GM12878 (cell line): ENCODE measurements around the gene SAMHD1.

Experiments used
- BCL11A ChIP-seq: IDR thresholded peaks from 2 replicates; pipeline ENCODE4 v1.6.1; 2011; ENCODE audit warnings: low read depth, low read length
- CTCF ChIP-seq, 3 experiments: IDR thresholded peaks in 2 of 3; conservative IDR thresholded peaks in 1 of 3; 2 replicates each; pipeline ENCODE4 v1.5.1; 2011; ENCODE audit warnings: low read depth in 3 of 3, low read length in 3 of 3, mild to moderate bottlenecking in 3 of 3, control low read depth in 2 of 3, moderate library complexity in 2 of 3, inconsistent platforms in 1 of 3, mixed read lengths in 1 of 3; ENCODE audit not compliant: control insufficient read depth in 2 of 3, insufficient read depth in 1 of 3; ENCODE audit errors: extremely low read depth in 1 of 3
- EZH2 ChIP-seq: IDR thresholded peaks from 2 replicates; pipeline ENCODE4 v1.6.1; 2012; ENCODE audit warnings: low read depth, mild to moderate bottlenecking, control low read depth, inconsistent platforms, low read length, borderline replicate concordance; ENCODE audit not compliant: control insufficient read depth
- FOS ChIP-seq: IDR thresholded peaks from 3 replicates; pipeline ENCODE4 v1.6.1; 2011; ENCODE audit warnings: borderline replicate concordance; ENCODE audit not compliant: insufficient read length; ENCODE audit errors: extremely low read depth
- FOXM1 ChIP-seq: IDR thresholded peaks from 2 replicates; pipeline ENCODE4 v1.6.1; 2012; ENCODE audit warnings: low read depth, mild to moderate bottlenecking, inconsistent platforms, low read length, moderate library complexity
- IKZF1 ChIP-seq: fragments of 450-650 bp; conservative IDR thresholded peaks from 2 replicates; pipeline ENCODE4 v1.6.1; 2017; ENCODE audit warnings: antibody characterized with exemption, mild to moderate bottlenecking
- NFIC ChIP-seq: IDR thresholded peaks from 2 replicates; pipeline ENCODE4 v1.6.1; 2012; ENCODE audit warnings: low read depth, mild to moderate bottlenecking, inconsistent platforms, low read length, moderate library complexity
- NR2C2 ChIP-seq: IDR thresholded peaks from 2 replicates; pipeline ENCODE4 v1.6.1; 2011; ENCODE audit warnings: borderline replicate concordance, low read depth; ENCODE audit not compliant: control insufficient read depth, insufficient read length
- POLR2A ChIP-seq: IDR thresholded peaks from 2 replicates; pipeline ENCODE4 v1.6.1; 2011; ENCODE audit warnings: low read depth, mild to moderate bottlenecking, low read length
- YBX1 ChIP-seq: fragments of 450-650 bp; IDR thresholded peaks from 2 replicates; pipeline ENCODE4 v1.6.1; 2016; ENCODE audit warnings: antibody characterized with exemption

- TF ChIP-seq EZH2: no peak
- TF ChIP-seq FOXM1: no peak
- no peak for TF ChIP-seq CTCF (IDR thresholded peaks at IDR 0.05 in 2 of 3, conservative IDR thresholded peaks at IDR 0.05 in 1 of 3; ENCODE audit: control insufficient read depth in 2 of 3, extremely low read depth in 1 of 3, insufficient read depth in 1 of 3, low read depth in 3 of 3, low read length in 3 of 3)
- TF ChIP-seq YBX1: no peak
- no peak for TF ChIP-seq NFIC
- TF ChIP-seq IKZF1: no peak
- TF ChIP-seq FOS: no peak
- no peak for TF ChIP-seq POLR2A
- TF ChIP-seq NR2C2: no peak
- TF ChIP-seq BCL11A: no peak
These were observed 66.2 kb downstream of the SAMHD1 start for GRCh38 chr20:36885356-36885755.
